MCF 10A (cell line): ENCODE measurements around the gene GNPNAT1. TPM values are rescaled to one million over a fixed set of nuclear protein-coding genes. Genes with fewer than 3 reads are reported as not detected.

Experiments used
- BruUV-seq: library from RNA; stranded (reverse); fragments of 400-500 nt; replicated peaks from 2 replicates; lab custom pipeline; 2021; lab: Mats Ljungman, UMichigan
- CTCF ChIA-PET: fragments of 300-600 bp; sonication (Branson Sonifier 250); formaldehyde crosslinking; extraction: SDS; loops from one replicate; lab custom pipeline; 2021; ENCODE audit warnings: antibody characterized with exemption, inconsistent platforms; lab: Yijun Ruan, JAX
- POLR2A ChIA-PET: fragments of 300-600, 350-650 bp; sonication (Branson Sonifier 250); formaldehyde crosslinking; extraction: SDS; loops from one replicate; lab custom pipeline; 2020; ENCODE audit warnings: antibody characterized with exemption, inconsistent platforms; lab: Yijun Ruan, JAX
- DNase-seq: peaks from one replicate; pipeline ENCODE4 v3.0.0-alpha.2; 2018; ENCODE audit not compliant: unreplicated experiment
- H3K27ac Mint-ChIP-seq: one replicate; pipeline ENCODE4 v1.8.0; 2022; ENCODE audit warnings: mild to moderate bottlenecking, low read depth, mixed read lengths; ENCODE audit not compliant: unreplicated experiment
- H3K27me3 Mint-ChIP-seq: one replicate; pipeline ENCODE4 v1.8.0; 2022; ENCODE audit warnings: mixed read lengths; ENCODE audit not compliant: insufficient read depth, unreplicated experiment
- H3K36me3 Mint-ChIP-seq: one replicate; pipeline ENCODE4 v1.8.0; 2022; ENCODE audit warnings: mild to moderate bottlenecking, moderate library complexity, mixed read lengths; ENCODE audit not compliant: insufficient read depth, unreplicated experiment
- H3K4me1 Mint-ChIP-seq: one replicate; pipeline ENCODE4 v1.8.0; 2022; ENCODE audit warnings: mixed read lengths; ENCODE audit not compliant: insufficient read depth, unreplicated experiment
- H3K4me3 Mint-ChIP-seq: one replicate; pipeline ENCODE4 v1.8.0; 2022; ENCODE audit warnings: mild to moderate bottlenecking, moderate library complexity, mixed read lengths; ENCODE audit not compliant: unreplicated experiment
- H3K9me3 Mint-ChIP-seq: one replicate; pipeline ENCODE4 v1.8.0; 2022; ENCODE audit warnings: mixed read lengths; ENCODE audit not compliant: unreplicated experiment
- intact Hi-C: fragments of 100-400 bp; cut with micrococcal nuclease; formaldehyde crosslinking; loops from 2 replicates; pipeline ENCODE4 v1.14.1; 2022
- total RNA-seq: library from RNA; stranded (reverse); gene quantifications from 2 replicates; pipeline ENCODE4 v1.2.3, GENCODE V29; 2022
- TF ChIP-seq, protein P1 (sequence below): fragments of 200-600 bp; IDR thresholded peaks from one replicate; pipeline ENCODE4 v1.8.0; 2022; ENCODE audit warnings: antibody characterized with exemption, mild to moderate bottlenecking; ENCODE audit not compliant: unreplicated experiment

GNPNAT1 gene
- total RNA-seq, 1 experiment from 2014 or later = 58.8 TPM

DNA sequence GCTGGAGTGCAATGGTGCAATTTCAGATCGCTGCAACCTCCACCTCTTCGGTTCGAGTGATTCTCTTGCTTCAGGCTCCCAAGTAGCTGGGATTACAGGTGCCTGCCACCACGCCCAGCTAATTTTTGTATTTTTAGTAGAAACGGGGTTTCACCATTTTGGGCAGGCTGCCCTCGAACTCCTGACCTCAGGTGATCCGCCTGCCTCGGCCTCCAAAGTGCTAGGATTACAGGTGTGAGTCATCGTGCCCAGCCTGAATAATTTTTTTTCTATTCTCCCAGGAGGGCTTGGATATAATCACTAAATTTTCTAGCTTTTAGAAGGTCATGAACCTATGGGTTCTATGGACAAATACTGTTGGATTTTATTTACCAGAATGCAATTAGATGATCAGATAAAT lies 44.7 kb upstream of the GNPNAT1 start:
- peak overlapping the region; percentile 84 for H3K27ac Mint-ChIP-seq
- CTCF ChIA-PET = interaction anchor here (1.1 kb wide), 1 partner anchor 115 kb away, joined by 4 read pairs; no protein-coding TSS in a partner anchor
- H3K27me3 Mint-ChIP-seq = no peaks in the 10 kb centered on the region
- peaks cover 28% of the 10 kb centered on the region for H3K4me1 Mint-ChIP-seq
- TF ChIP-seq, protein P1, sequence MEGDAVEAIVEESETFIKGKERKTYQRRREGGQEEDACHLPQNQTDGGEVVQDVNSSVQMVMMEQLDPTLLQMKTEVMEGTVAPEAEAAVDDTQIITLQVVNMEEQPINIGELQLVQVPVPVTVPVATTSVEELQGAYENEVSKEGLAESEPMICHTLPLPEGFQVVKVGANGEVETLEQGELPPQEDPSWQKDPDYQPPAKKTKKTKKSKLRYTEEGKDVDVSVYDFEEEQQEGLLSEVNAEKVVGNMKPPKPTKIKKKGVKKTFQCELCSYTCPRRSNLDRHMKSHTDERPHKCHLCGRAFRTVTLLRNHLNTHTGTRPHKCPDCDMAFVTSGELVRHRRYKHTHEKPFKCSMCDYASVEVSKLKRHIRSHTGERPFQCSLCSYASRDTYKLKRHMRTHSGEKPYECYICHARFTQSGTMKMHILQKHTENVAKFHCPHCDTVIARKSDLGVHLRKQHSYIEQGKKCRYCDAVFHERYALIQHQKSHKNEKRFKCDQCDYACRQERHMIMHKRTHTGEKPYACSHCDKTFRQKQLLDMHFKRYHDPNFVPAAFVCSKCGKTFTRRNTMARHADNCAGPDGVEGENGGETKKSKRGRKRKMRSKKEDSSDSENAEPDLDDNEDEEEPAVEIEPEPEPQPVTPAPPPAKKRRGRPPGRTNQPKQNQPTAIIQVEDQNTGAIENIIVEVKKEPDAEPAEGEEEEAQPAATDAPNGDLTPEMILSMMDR = no peak
- POLR2A ChIA-PET = interaction anchor here (0.9 to 3.0 kb wide), 4 partner anchors 9 to 117 kb away, joined by 3 to 6 read pairs (median 4); no protein-coding TSS in a partner anchor
- intact Hi-C loops = no loop called here
- no peaks in the 10 kb centered on the region for H3K9me3 Mint-ChIP-seq
- DNase-seq = peak; percentile 26
- no peak overlapping the region for H3K4me3 Mint-ChIP-seq
- no peaks in the 10 kb centered on the region for H3K36me3 Mint-ChIP-seq
- no TSS peak for BruUV-seq

DNA sequence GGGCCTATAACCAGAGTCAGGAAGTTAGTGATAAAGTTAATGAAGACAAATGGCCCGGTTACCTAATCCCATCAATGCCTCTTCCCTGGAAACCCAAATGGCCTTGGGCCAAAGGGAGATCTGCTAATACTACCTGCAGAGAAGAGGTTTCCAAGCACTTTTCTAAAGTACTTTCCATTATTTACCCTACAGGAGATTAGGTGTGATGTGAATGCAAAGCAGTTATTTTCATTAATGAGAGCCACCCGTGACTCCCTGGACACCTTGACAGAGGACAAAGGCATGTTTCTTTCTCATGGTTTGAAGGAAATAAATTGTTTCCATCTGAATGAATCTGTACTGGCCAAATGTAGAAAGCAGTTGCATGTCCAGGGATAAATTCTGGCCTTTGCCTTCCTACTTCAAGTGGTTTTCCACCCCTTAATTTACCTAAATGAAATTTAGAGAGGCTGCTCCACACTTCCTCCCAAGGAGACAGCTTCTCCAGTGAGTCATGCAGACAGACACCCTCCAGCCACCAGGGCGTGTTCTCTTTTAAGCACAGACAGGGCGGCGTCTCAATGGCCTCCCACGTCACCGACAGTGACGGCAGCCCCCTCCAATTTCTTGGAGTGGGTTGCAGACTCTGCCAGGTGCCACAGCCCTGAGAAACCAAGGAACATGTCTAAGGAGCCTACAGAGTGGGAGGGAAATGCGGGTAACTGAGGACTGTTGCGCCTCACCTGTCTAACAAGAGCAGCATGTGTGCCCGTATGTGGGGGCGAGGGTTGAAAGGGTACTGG lies 43.9 kb upstream of the GNPNAT1 start:
- Mint-ChIP-seq H3K36me3 (no peaks in the 10 kb centered on the region), H3K4me3 (peak overlapping the region; percentile 54), H3K4me1 (peaks cover 23% of the 10 kb centered on the region), H3K27ac (peak overlapping the region; percentile 84), H3K27me3 (no peaks in the 10 kb centered on the region), H3K9me3 (no peaks in the 10 kb centered on the region)
- CTCF ChIA-PET = no interaction called here
- POLR2A ChIA-PET = interaction anchor here (0.8 to 3.0 kb wide), 8 partner anchors 9 to 117 kb away, joined by 3 to 6 read pairs (median 4); partner anchors contain the start of gene FERMT2
- DNase-seq = peak; percentile 78
- intact Hi-C loops = no loop called here
- TSS peak; percentile 89 for BruUV-seq
- TF ChIP-seq, protein P1 = no peak

DNA sequence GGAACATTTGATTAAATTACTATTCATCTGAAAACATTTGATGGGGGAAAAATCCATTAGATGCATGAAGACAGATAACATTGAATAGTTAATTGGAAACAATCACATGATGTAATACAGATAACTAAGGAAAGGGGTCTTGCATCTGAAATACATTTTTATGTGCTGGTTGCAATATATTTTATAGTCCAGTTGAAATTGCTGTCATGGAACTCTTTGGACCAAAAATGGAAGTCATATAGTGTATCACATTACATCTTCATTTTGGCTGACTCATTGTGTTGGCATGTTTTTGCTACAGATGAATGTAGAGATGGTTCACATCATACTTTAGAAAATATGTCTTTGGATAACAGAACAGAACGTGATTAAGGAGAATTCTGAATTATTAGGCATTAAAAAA lies 43.0 kb upstream of the GNPNAT1 start:
- Mint-ChIP-seq H3K9me3 (no peaks in the 10 kb centered on the region), H3K36me3 (no peaks in the 10 kb centered on the region), H3K4me1 (peaks cover 23% of the 10 kb centered on the region), H3K4me3 (no peak overlapping the region), H3K27me3 (no peaks in the 10 kb centered on the region), H3K27ac (peak overlapping the region; percentile 84)
- TF ChIP-seq, protein P1 = no peak
- ChIA-PET POLR2A (interaction anchor here (0.8 to 3.0 kb wide), 7 partner anchors 9 to 118 kb away, joined by 3 to 6 read pairs (median 4); partner anchors contain the start of gene FERMT2), CTCF (interaction anchor here (0.6 to 1.1 kb wide), 4 partner anchors 22 to 117 kb away, joined by 3 to 4 read pairs (median 3); no protein-coding TSS in a partner anchor)
- no TSS peak for BruUV-seq
- DNase-seq = peak; percentile 75
- intact Hi-C loops = loop anchor here (1.0 kb wide), 1 partner anchor 117 kb away; the partner anchor contains the start of gene FERMT2

DNA sequence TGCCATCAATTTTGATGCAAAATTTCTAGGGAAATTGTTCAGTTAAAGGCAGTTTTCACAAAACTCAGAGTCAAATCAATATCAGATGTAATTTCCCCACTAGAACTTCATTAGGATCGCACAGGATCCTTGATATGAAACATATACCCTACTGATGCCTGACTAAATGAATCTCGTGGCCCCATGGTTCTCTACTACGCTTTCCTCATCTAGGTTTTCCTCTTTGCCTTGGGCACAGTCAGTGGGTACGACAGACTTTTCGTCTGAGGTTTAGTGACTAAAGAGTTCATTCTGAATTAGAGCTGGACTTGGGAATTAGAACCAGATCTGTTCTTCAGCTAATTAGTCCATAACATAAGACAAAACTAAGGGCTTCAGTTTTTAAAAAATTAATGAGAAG lies 42.5 kb upstream of the GNPNAT1 start:
- no TSS peak for BruUV-seq
- peak overlapping the region; percentile 84 for H3K27ac Mint-ChIP-seq
- DNase-seq = no peak
- ChIA-PET CTCF (interaction anchor here (0.6 to 1.1 kb wide), 4 partner anchors 23 to 118 kb away, joined by 3 to 4 read pairs (median 3); no protein-coding TSS in a partner anchor), POLR2A (interaction anchor here (1.1 to 2.1 kb wide), 3 partner anchors 92 to 117 kb away, joined by 3 to 4 read pairs (median 3); partner anchors contain the start of gene FERMT2)
- H3K27me3 Mint-ChIP-seq = no peaks in the 10 kb centered on the region
- TF ChIP-seq, protein P1 = no peak
- peaks cover 23% of the 10 kb centered on the region for H3K4me1 Mint-ChIP-seq
- no peak overlapping the region for H3K4me3 Mint-ChIP-seq
- H3K36me3 Mint-ChIP-seq = no peaks in the 10 kb centered on the region
- intact Hi-C loops = loop anchor here (1.0 kb wide), 1 partner anchor 117 kb away; the partner anchor contains the start of gene FERMT2
- H3K9me3 Mint-ChIP-seq = no peaks in the 10 kb centered on the region
